Activated naive CD8-positive, alpha-beta T cell treated with anti-CD3 and anti-CD28 coated beads, Interleukin-2, amount 50 U/mL, for 16 hours (primary cell): ENCODE measurements around the gene SSC4D.
"Not testable (repeated sequence)": the region's sequence is repeated elsewhere in the genome, so short reads cannot be mapped to it uniquely, and the experiment has no call there.

Source experiments
- DNase-seq: peaks from one replicate; pipeline ENCODE4 v3.0.0-alpha.2; 2020; ENCODE audit warnings: low read depth, low spot score

Gene SSC4D

GRCh38 chr7:76383089-76383944, 26.2 kb downstream of the SSC4D start:
- no peak for DNase-seq

GRCh38 chr7:76381814-76382213, 27.7 kb downstream of the SSC4D start:
- no peak for DNase-seq

- no peak for DNase-seq
These were observed 28.9 kb downstream of the SSC4D start for GRCh38 chr7:76380623-76380966.

- DNase-seq, result no peak
These were observed 32.1 kb downstream of the SSC4D start for GRCh38 chr7:76377186-76377918.

GRCh38 chr7:76375251-76375650, 34.2 kb downstream of the SSC4D start:
- no peak for DNase-seq

GRCh38 chr7:76372984-76373833, 36.3 kb downstream of the SSC4D start:
- DNase-seq, result no peak

GRCh38 chr7:76371396-76371795, 38.1 kb downstream of the SSC4D start:
- DNase-seq, result no peak

- DNase-seq, result no peak
These were observed 40.5 kb downstream of the SSC4D start for GRCh38 chr7:76369018-76369417.

GRCh38 chr7:76368190-76368589, 41.3 kb downstream of the SSC4D start:
- no peak for DNase-seq

GRCh38 chr7:76364198-76364584, 45.3 kb downstream of the SSC4D start:
- DNase-seq, result no peak

GRCh38 chr7:76363754-76364153, 45.7 kb downstream of the SSC4D start:
- DNase-seq, result not testable (repeated sequence)

- no peak for DNase-seq
These were observed 49.4 kb downstream of the SSC4D start for GRCh38 chr7:76359978-76360638.

GRCh38 chr7:76359111-76359977, 50.2 kb downstream of the SSC4D start:
- peak; percentile 82 for DNase-seq

GRCh38 chr7:76358481-76359110, 50.9 kb downstream of the SSC4D start, which contains the start of gene YWHAG:
TSS of gene YWHAG (minus strand) at chr7:76358991. CDS start at chr7:76358808, 183 bp downstream.
- DNase-seq, result peak; percentile 65

GRCh38 chr7:76358011-76358480, 51.5 kb downstream of the SSC4D start:
- peak; percentile 18 for DNase-seq

- no peak for DNase-seq
These were observed 52.0 kb downstream of the SSC4D start for GRCh38 chr7:76357475-76358010.

- DNase-seq, result no peak
These were observed 52.7 kb downstream of the SSC4D start for GRCh38 chr7:76356823-76357222.

- no peak for DNase-seq
These were observed 53.4 kb downstream of the SSC4D start for GRCh38 chr7:76356115-76356514.

GRCh38 chr7:76354981-76355730, 54.3 kb downstream of the SSC4D start:
- DNase-seq, result no peak
